GM23338 (cell line): Measurements from ENCODE around the gene WRNIP1. TPM values are rescaled to one million over a fixed set of nuclear protein-coding genes. Genes with fewer than 3 reads are reported as not detected.
A peak's percentile ranks its signal among the peaks of the same experiment; 100 is the strongest.

ENCODE experiments used
- ATAC-seq: fragments of 200-7000 bp; cut with Tn5 transposase; 3 replicates; pipeline ENCODE4 v1.9.1; 2020
- DNase-seq: peaks from one replicate; pipeline ENCODE4 v3.0.0-alpha.2; 2015; ENCODE audit warnings: low spot score
- H2AFZ ChIP-seq: fragments of 200-600 bp; sonication (generic); 2 replicates; pipeline ENCODE4 v1.8.0; 2016; ENCODE audit warnings: antibody characterized with exemption, mild to moderate bottlenecking, moderate library complexity
- H3F3A ChIP-seq: fragments of 200-600 bp; sonication (generic); replicated peaks from 2 replicates; pipeline ENCODE4 v1.8.0; 2017; ENCODE audit warnings: antibody characterized with exemption, mixed run types, low read depth
- H3K27ac ChIP-seq: fragments of 200-600 bp; sonication (generic); 2 replicates; pipeline ENCODE4 v1.6.1; 2016; ENCODE audit warnings: low read depth
- H3K27me3 ChIP-seq: fragments of 200-600 bp; sonication (generic); 2 replicates; pipeline ENCODE4 v1.8.0; 2016; ENCODE audit warnings: mild to moderate bottlenecking, mixed run types, moderate library complexity; ENCODE audit not compliant: insufficient read depth
- H3K36me3 ChIP-seq: fragments of 200-600 bp; sonication (generic); 2 replicates; pipeline ENCODE4 v1.8.0; 2016; ENCODE audit warnings: mild to moderate bottlenecking; ENCODE audit not compliant: insufficient read depth
- H3K4me1 ChIP-seq: fragments of 200-600 bp; sonication (generic); 2 replicates; pipeline ENCODE4 v1.8.0; 2016; ENCODE audit warnings: mild to moderate bottlenecking, moderate library complexity; ENCODE audit not compliant: insufficient read depth
- H3K4me2 ChIP-seq: fragments of 200-600 bp; sonication (generic); 2 replicates; pipeline ENCODE4 v1.7.1; 2017; ENCODE audit warnings: mixed run types
- H3K4me3 ChIP-seq: fragments of 200-600 bp; sonication (generic); 2 replicates; pipeline ENCODE4 v1.6.1; 2016; ENCODE audit warnings: mixed run types
- H3K79me2 ChIP-seq: fragments of 200-600 bp; sonication (generic); replicated peaks from 2 replicates; pipeline ENCODE4 v1.8.0; 2017; ENCODE audit warnings: mild to moderate bottlenecking; ENCODE audit not compliant: insufficient read depth
- H3K9me2 ChIP-seq: fragments of 200-600 bp; sonication (generic); 2 replicates; pipeline ENCODE4 v1.8.0; 2017; ENCODE audit not compliant: insufficient read depth
- H4K20me1 ChIP-seq: fragments of 200-600 bp; sonication (generic); replicated peaks from 2 replicates; pipeline ENCODE4 v1.8.0; 2017; ENCODE audit warnings: mild to moderate bottlenecking; ENCODE audit not compliant: insufficient read depth
- H3K27ac Mint-ChIP-seq: 2 replicates; pipeline ENCODE4 v1.8.0; 2020; ENCODE audit warnings: inconsistent platforms, mild to moderate bottlenecking, moderate library complexity, mixed read lengths
- H3K27me3 Mint-ChIP-seq: 3 replicates; pipeline ENCODE4 v1.8.0; 2022; ENCODE audit warnings: low read depth, mild to moderate bottlenecking, moderate library complexity, mixed read lengths, inconsistent platforms; ENCODE audit not compliant: insufficient read depth, poor library complexity
- H3K36me3 Mint-ChIP-seq: 3 replicates; pipeline ENCODE4 v1.8.0; 2021; ENCODE audit warnings: low read depth, mild to moderate bottlenecking, inconsistent platforms, moderate library complexity, mixed read lengths
- H3K4me1 Mint-ChIP-seq: 3 replicates; pipeline ENCODE4 v1.8.0; 2020; ENCODE audit warnings: mild to moderate bottlenecking, inconsistent platforms, mixed read lengths
- H3K4me3 Mint-ChIP-seq: 3 replicates; pipeline ENCODE4 v1.8.0; 2021; ENCODE audit warnings: moderate library complexity, mild to moderate bottlenecking, inconsistent platforms, mixed read lengths
- H3K9me3 Mint-ChIP-seq: 3 replicates; pipeline ENCODE4 v1.8.0; 2020; ENCODE audit warnings: moderate library complexity, mild to moderate bottlenecking, inconsistent platforms, mixed read lengths
- CREB1 ChIP-seq: fragments of 250-450 bp; sonication (Bioruptor Pico); IDR thresholded peaks from 2 replicates; pipeline ENCODE4 v1.5.0; 2020; ENCODE audit warnings: low read depth, mild to moderate bottlenecking, moderate library complexity
- CTCF ChIP-seq, 2 experiments: fragments of 200-600 bp in 1 of 2; sonication (generic) in 1 of 2; conservative IDR thresholded peaks; 2 replicates each; pipeline versions ENCODE4 v1.5.1 to v1.6.1; 2016 to 2017; ENCODE audit warnings: antibody characterized with exemption in 2 of 2, low read depth in 2 of 2, mild to moderate bottlenecking in 2 of 2, moderate library complexity in 1 of 2
- ETS1 ChIP-seq: IDR thresholded peaks from 2 replicates; pipeline ENCODE4 v1.6.1; 2016; ENCODE audit warnings: antibody characterized with exemption
- EZH2phosphoT487 ChIP-seq: fragments of 200-600 bp; sonication (generic); IDR thresholded peaks from one replicate; pipeline ENCODE4 v1.8.1; 2018; ENCODE audit warnings: antibody characterized with exemption; ENCODE audit not compliant: unreplicated experiment
- REST ChIP-seq: IDR thresholded peaks from one replicate; pipeline ENCODE4 v1.6.1; 2018; ENCODE audit warnings: antibody characterized with exemption; ENCODE audit not compliant: unreplicated experiment
- ZNF331 ChIP-seq: fragments of 250-450 bp; sonication (Bioruptor Pico); IDR thresholded peaks from 2 replicates; pipeline ENCODE4 v1.5.0; 2020; ENCODE audit warnings: low read depth, mild to moderate bottlenecking, moderate library complexity
- ZNF462 ChIP-seq: fragments of 250-450 bp; sonication (Bioruptor Pico); IDR thresholded peaks from 2 replicates; pipeline ENCODE4 v1.5.0; 2020; ENCODE audit warnings: mild to moderate bottlenecking, moderate library complexity
- polyA plus RNA-seq: library from polyadenylated mRNA; unstranded; fragments of >200 nt; fragmentation: Nextera tagmentation; extraction: Ambion mirVana; gene quantifications from 2 replicates; pipeline ENCODE4 v1.2.1, GENCODE V29; 2016
- total RNA-seq: library from RNA; depleted of rRNA; stranded (reverse); fragments of >200 nt; shearing (Covaris generic); gene quantifications from 2 replicates; pipeline ENCODE4 v1.2.3, GENCODE V29; 2014

WRNIP1 gene
- total and polyA plus RNA-seq, 2 experiments from 2014 or later: 27.6 to 66.0 TPM

DNA sequence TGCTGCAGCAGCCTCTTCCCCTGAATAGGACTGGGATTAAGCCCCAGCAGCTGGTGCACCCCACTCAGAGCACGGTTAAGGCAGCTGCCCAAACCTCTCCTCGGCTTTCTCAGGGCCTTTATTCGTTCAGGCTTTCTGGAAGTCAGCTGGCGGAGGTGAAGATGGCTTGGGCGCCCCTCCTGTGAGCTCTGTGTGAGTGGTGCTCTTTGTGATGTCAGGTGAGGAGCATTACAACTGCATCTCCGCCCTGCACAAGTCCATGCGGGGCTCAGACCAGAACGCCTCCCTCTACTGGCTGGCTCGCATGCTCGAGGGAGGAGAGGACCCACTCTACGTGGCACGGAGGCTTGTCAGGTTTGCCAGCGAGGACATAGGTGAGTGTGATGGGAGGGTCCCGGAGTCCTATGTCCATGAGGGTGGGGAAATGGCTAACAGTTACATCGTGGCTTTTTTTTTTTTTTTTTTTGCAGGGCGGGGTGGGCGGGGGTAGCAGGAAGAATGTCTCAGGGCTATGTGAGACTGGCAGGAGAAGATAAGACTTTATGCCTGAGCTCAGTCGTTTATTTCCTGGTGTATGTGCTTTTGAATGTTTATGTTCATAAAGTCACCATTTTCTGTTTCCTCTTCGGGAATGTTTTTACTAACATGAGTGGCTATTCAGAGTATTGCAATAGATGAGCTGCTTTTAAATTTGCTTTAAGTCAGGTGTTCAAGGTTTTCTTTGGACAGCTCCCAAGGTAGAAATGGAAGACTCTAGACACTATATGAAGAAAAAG is 18.2 kb downstream of the WRNIP1 start:
- peak; percentile 95 for ATAC-seq
- Histone ChIP-seq H3K4me3 (no peak overlapping the region), H3K27ac (peak overlapping the region; percentile 78; the same call in 1 of the 2 replicates), H3K27me3 (no peaks in the 10 kb centered on the region), H3K9me2 (no peaks in the 10 kb centered on the region), H3F3A (no peaks in the 10 kb centered on the region), H3K36me3 (peaks cover 6% of the 10 kb centered on the region; the same call in 1 of the 2 replicates), H2AFZ (no peak overlapping the region), H3K4me2 (no peak overlapping the region), H4K20me1 (peaks cover 11% of the 10 kb centered on the region), H3K79me2 (peaks cover 40% of the 10 kb centered on the region), H3K4me1 (peaks cover 4% of the 10 kb centered on the region; the same call in 1 of the 2 replicates)
- peaks cover 42% of the 10 kb centered on the region for H3K36me3 Mint-ChIP-seq
- H3K4me3 Mint-ChIP-seq: no peak overlapping the region
- peak overlapping the region; percentile 38 for H3K27ac Mint-ChIP-seq
- H3K9me3 Mint-ChIP-seq: no peaks in the 10 kb centered on the region; the same call in 2 of the 3 replicates
- peak; percentile 67 for DNase-seq
- peaks cover 9% of the 10 kb centered on the region for H3K4me1 Mint-ChIP-seq
- TF ChIP-seq EZH2phosphoT487 (no peak), ETS1 (no peak), CREB1 (CRISPR knock-in tag) (no peak), REST (no peak), ZNF331 (CRISPR knock-in tag) (no peak), ZNF462 (no peak), CTCF (conservative IDR thresholded peaks at IDR 0.05; ENCODE audit: low read depth in 2 of 2) (peak; percentile 36 to 62)
- no peaks in the 10 kb centered on the region for H3K27me3 Mint-ChIP-seq
